ENCODE data around the gene NR3C2.
"Not testable (repeated sequence)": the region's sequence is repeated elsewhere in the genome, so short reads cannot be mapped to it uniquely, and the experiment has no call there.

Gene NR3C2

DNA sequence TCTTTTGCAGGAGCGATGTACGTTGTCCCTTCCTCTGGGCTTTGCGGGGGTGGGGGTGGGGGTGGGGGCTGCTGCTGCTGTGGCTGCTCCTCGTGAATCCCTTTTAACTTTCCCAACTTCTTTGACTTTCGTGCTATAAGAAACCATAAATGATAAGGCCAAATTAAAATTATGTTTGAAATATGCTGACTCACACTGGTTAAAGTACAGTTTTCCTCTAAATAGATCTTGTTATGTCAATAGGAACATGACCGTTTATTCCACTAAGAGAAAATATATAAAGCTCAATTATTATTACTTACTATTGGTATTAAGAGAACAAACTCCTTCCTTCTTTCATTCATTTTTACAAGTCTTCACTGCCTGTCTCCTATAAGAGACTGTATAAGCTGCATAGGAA, 287.4 kb downstream of the NR3C2 start:
- no peak for DNase-seq

DNA sequence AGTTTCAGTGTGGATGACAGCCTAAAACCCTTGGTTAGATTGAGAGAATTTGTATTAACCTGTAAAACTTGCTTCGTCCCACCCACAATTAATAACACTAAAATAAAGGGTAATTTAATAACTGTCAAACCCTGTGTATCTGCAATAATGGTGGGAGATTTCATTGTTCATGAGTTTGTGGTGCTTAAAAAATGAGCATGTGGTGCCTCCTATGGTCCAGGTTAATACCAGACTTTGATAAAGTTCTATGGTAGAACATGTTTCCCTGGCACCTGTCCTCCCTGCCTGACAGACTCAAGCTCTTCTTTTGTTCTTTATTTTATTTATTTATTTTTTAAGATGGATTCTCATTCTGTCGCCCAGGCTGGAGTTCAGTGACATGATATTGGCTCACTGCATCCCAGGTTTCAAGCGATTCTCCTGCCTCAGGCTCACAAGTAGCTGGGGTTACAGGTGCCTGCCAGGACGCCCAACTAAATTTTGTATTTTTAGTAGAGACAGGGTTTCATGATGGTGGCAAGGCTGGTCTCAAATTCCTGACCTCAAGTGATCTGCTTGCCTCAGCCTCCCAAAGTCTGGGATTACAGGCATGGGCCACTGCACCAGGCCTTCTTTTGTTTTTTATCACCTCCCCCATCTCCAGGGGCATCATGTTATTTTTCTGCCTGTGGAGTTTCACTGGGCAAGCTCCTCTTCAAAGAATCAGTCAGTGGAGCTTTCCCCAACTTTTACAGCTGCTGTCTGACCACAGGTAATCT, 289.2 kb downstream of the NR3C2 start:
- DNase-seq: no peak

DNA sequence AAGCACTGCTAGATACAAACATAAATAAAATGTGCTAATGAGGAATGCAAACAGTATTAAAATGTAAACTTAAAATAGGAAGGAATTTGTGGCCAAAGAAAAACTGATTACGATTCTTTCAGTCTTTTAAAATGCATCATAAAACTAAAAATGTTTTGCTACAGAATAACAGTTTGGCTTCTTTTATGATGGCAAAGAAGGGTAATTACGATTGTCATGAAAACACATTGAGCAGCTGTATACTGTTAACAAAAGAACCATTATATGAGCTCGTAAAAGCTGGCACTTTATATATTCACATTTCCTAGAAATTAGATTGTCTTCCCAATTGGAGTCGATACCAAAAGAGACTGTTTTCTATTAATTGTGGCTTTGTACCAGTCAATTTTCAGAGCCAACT, 290.4 kb downstream of the NR3C2 start:
- DNase-seq: no peak

DNA sequence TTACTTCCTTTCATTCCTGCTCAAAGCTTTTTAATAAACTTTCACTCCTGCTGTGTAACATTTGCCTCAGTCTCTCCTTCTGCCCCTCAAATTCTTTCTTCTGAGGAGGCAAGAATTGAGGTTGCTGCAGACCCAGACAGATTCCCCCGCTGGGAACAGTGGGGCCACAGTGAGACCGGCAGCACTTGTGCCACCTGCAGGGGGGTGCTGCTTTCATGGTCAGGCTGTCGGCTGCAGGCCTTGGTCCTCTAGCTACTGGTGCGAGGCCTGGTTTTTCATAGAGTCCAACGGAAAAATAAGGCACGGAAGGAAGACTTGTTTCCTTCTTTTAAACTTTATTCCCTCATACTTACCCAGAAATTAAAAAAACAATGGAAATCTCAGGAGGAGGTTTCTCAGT, 296.7 kb downstream of the NR3C2 start:
- DNase-seq: no peak

DNA sequence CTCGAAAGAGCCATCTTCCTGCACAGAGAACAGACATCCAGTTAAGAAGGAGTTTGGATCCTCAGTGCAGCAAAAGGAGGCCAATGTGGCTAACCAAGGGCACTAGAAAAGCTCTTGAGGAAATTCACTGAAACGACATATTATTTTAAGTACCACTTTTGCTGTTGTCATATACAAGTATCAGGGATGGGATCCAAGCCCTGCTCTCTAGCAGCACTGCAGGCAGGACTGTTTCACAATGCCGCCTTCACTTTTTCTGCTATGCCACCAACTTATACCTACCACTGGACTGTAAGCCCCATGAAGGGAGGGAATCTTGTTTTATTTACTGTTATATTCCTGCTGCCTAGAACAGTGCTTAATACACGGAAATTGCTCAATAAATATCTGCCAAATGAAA, 299.0 kb downstream of the NR3C2 start:
- DNase-seq: no peak

DNA sequence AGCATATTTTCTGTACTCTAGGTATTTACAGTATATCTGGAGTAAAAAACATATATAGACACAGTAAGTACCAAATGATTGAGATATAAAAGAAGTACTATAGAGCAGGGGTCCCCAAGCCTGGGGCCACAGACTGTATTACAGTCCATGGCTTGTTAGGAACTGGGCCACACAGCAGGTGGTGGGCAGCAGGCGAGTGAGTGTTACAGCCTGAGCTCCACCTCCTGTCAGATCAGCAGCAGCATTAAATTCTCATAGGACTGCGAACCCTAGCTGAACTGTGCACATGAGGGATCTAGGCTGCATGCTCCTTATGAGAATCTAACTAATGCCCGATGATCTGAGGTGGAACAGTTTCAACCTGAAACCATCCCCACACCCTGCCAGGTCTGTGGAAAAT, 300.7 kb downstream of the NR3C2 start:
- no peak for DNase-seq

DNA sequence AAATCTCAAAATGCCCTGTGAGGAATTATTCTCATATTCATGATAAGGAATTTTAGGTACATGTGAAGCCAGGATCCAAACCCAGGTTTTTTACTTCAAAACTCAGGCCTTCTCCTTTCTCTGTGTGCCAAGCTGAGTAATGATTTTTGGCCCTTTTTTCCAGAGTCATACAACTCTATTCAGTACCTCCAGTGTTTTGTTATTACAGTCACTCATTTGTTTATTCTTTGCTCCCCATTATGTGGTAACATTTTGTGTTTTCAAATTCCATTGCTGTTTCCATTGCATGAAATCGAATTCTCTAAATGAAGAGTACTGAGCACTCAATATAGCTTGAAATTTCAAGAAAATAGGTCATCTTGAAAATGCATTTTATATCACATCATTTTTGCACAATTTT, 315.4 kb downstream of the NR3C2 start:
- DNase-seq: no peak

DNA sequence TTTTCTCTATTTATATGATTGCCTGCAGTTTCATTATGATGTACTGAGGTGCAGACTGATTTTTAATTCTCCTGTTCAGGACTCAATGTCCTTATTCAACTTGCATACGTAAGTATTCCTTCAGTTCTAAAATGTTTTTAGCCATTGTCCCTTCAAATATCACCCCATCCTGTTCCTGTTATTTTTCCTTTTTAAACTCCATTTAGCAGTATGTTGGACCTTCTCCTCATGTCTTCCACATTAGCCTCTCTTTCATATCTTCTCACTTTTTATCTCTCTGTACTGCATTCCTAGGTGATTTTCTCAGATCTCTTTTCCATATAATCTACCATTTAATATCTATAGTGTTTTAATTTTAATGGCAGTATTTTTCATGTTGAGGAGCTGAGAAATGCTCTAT, 317.7 kb downstream of the NR3C2 start:
- DNase-seq: no peak

DNA sequence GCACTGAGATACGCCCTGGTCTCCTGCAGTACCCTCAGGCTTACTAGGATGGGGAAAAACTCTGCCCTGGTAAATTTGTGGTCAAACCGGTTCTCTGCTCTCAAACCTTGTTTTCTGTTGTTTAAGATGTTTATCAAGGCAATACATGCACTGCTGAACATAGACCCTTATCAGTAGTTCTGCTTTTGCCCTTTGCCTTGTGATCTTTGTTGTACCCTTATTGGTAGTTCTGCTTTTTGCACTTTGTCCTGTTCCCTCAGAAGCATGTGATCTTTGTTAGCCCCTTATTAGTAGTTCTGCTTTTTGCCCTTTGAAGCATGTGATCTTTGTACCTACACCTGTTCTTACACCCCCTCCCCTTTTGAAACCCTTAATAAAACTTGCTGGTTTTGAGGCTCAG, 319.1 kb downstream of the NR3C2 start:
- DNase-seq: not testable (repeated sequence)

DNA sequence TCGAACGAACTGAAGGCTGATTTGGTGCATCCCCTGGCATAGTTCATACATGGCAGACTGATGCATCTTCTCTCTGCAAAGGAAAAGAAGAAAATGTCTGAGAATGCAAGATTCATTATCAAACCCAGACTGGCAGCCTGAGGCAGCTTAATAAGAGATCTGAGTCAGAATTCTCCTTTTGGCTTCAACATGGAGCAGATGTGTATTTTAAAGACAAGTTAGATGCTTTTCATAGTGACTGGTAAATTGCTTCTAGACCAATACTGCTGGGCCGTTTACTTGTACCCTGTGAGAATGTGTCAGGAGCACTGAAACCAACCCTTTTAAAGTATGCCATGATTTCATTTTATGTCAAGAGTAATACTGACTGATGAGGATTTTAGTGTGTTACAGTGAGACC, 322.0 kb downstream of the NR3C2 start:
- no peak for DNase-seq

DNA sequence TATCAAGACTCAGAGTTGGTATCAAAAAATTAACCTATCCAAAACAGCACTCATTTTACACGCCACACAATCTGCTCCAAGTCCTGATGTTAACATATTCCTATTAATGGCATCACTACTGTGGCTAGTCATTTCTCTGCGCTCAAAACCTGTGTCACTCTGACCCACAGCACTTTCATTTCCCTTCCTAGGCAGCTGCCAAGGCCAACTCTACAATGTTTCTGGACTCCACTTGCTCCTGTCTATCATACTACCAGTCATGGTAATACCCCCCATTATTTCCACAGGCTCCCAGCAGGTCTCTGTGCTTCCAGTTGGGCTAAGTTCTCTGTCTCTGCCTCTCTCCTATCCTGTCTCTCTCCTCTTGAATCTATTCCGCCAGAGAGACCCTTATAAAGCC, 323.6 kb downstream of the NR3C2 start:
- DNase-seq: no peak

DNA sequence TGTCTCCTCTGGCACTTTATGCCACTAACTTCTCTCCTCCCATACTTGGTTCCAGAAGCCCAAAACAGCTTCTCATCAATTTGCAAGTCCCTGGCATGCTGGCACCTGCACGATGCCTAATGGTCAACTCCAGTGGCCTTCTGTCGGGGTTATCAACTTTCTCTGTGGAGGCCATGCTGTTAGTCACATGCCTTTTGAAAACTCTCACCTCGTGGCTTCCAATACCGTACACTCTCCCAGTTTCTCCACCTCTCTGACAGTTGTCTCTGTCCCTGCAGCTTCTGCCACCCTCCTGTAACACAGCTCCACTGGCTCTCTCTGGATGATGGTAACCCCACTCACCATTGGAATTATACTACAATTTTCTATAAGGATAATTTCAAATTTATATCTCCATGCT, 324.0 kb downstream of the NR3C2 start:
- DNase-seq: no peak

DNA sequence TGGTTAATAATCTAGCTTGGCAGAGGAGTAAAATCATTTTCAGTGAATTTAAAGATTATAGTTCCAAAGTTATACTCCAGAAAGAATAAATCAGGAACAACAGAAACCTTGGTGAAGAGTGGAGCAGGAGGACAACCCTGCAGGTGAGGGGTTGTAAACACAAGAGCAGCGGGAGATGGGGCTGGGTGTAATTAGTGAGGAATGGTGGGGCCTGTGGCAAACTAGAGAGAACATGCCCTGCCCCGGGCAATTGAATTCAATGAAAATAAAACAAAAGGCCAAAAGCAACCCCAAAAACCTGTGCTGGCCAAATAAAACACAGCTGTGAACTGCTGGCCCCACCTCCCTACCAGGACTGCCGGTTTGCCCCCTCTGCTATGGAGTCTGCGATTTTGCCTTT, 325.2 kb downstream of the NR3C2 start:
- DNase-seq: no peak

DNA sequence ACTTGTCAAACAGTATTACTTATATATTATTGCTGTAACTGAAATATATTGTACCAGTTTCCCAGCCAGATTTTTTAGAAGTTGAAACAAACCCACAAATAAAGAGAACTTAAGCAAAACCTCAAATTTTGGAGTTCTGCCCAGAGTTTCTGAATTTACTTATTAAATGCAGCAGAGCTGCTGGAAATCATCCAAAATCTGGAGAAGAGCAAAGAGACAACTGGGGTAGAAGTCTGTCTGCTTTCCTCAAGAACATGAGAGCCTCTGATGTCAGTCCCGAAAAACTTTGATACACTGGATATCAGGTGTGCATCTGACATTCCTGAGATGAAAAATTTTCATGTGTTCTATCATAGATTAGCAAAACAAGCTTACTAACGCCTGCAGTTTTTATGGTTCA, 325.9 kb downstream of the NR3C2 start:
- DNase-seq: no peak

DNA sequence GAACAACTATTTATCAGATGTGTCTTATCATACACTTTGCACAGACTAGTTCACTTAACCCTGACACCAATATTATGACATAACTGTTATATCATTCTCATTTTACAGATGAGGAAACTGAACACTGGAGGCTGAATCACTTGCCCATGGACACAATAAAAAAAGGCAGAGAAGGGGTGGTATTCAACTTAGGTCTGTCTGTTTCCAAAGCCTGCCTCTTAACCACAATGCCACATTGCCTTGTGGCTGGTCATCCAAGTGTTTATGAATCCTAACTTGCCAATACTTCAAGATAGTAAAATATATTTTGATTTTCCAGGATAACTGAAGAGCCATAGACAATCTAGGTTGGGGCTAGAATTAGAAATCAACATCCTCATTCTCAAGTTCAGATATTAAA, 327.8 kb downstream of the NR3C2 start:
- no peak for DNase-seq

DNA sequence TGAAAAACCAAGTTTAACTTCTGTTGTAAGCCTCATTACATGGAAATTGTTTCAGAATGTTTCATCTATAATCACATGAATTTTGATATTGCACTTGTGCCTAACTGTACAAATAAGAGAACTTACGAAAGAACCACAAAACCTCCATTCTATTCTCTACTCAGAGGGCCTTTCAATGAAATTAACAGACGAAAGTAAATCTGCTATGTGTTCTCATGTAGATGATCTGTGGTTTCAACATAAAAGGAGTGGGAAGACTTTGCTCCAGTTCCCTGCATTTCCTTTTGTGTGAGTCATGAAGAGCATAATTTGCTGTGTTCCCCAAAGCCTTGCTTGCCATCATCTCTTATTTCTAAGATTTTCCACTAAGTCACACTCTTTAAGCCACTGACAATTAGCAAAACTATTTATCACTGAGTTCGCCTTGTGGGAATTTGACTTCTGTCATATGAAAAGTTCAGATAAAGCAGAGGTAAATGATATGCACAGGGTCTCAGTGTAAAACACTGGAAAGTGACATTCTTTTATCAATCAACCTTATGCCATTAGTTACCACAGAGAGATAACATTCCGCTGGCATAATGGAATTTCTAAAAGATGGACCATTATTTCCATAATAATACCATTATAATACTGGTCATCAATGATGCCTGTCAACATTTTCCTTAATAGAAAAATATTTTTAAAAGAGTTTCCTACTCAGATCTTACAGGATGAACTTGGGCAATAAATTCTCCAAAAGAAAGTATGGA, 329.8 kb downstream of the NR3C2 start:
- DNase-seq: no peak

DNA sequence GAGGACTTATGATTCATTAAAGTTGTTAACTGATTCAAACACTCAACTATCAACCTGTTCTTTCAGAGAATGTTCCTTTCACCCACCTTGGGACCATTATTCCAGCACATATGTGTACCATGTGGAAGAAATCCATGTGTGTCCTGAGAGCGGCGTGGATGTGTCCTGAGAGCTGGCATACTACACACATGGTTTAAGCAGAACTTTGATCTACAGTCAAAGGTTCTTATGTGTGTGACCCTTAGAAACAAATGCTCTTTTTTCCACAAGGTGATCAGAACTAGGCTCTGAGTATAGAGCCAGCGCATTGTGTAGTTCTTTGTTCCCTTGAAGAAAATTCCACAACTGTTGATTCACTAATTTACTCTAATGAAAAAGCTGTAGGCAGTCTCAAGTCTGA, 332.0 kb downstream of the NR3C2 start:
- no peak for DNase-seq

DNA sequence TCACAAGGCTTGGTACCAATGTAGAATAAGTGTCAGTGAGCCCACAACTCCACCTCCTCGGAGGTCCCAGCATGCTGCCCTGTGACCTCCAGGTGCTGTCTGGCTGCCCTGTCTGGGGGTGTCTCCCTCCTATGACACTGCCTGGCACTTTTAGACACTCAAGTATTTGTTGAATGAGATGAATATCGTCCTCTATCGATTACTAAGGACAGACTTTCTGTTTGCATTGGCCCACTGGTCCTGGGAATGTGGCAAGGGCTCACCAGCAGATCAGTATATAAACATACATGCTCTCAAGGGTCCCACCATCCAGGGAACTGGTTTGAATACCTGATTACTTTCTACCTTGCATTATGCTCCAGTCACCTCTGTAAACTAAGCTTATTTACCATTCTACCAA, 333.0 kb downstream of the NR3C2 start:
- no peak for DNase-seq

DNA sequence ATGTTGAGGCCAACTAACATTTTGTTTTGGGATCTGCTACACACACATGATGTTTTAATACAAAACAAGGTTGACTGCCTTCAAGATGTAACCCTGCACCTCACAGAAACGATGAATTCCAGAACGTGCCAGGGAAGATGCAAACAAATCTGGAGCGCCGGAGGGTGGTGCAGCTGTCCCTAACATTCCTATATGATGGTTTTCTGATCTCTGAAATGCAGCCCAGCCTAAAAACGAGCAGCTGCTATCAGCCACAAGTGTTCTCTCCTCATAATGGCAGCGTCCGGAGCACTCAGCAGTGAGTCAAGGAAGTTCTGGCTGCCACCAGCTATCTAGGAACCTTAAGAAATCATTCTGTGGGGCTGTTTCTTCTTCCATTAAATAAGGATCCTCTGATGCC, 333.4 kb downstream of the NR3C2 start:
- DNase-seq: no peak

DNA sequence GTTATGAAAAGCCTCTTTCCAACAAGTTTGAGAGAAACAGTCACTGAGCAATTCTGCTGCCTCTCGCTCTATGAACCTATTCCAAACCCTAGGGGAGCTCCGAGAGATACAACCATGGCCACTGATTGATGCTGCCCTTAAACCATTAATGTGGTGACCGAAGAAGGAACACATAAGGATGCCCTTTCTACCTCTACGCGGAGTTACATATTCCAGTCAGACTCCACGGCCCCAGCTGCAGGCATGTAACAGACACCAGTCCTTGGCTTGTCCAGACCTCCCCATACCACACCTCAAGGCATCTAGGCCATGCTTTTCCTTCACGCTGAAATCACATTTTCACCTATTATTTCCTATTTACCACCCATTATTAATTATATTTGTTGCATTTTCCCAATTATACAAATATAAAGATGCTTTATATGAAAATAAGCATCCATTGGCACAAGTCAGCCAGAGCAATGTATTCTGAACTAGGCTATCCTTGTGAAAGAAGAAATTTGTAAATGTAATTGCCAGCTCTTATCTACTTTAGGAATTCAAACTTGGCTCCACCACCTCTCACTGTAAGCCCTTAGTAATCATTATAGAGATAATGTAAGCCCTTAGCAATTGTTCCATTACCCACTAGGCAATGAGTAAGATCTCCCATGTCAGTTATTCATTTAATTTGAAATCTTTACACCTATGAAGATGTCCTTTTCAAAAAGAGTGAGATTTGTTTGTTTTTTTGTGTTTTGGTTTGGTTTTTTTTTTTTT, 338.4 kb downstream of the NR3C2 start:
- no peak for DNase-seq

DNA sequence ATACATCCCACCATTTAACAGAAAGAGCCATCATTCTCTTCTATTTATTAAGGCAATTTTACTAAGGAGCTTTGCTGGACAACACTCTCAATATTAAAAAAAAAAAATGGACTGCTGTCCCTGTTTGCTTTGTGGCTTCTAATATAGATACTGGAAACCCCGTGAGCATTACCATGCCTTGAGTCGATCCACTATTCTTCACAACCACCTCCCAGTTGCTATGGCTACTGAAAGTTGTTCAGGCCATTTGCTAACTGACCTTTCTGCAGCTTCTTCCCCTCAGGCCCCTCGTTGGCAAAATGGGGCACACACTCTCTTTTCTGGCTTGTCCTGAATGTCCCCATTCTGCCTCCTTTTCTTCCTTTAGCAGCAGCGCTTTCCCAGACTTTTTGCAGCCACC, 340.4 kb downstream of the NR3C2 start:
- no peak for DNase-seq

DNA sequence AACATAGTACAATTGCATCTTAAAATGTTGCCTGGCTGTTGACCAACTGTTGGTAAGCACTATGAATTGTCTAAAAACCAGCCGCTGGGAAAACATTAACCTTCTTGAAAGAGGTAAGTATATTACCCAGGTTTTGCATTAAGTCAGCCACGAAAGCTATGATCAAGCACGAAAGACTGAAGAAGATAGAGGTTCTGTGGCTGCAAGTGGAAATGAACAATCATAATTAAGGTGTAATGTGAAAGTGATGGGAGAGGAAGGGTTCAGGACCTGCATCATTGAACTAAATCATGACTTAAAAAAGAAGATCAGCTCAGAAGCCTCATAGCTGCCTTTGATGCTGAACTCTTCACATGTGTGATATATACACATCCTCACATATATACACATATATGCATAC, 341.0 kb downstream of the NR3C2 start:
- no peak for DNase-seq

DNA sequence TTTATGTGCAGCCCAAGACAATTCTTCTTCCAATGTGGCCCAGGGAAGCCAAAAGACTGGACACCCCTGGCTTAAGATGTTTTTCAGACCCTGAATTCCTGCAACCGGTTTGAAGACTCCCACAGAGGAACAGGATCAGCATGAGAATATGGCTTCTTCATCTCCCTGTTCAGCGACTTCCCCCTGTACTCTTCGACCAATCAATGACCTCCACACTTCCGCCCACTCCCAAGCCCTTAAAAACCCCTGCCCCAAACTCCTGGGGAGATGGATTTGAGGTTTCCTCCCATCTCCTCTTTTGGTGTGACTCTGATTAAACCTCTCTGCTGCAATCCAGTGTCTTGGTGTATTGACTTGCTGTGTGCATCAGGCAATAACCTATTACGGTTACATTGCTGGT, 344.4 kb downstream of the NR3C2 start:
- no peak for DNase-seq

DNA sequence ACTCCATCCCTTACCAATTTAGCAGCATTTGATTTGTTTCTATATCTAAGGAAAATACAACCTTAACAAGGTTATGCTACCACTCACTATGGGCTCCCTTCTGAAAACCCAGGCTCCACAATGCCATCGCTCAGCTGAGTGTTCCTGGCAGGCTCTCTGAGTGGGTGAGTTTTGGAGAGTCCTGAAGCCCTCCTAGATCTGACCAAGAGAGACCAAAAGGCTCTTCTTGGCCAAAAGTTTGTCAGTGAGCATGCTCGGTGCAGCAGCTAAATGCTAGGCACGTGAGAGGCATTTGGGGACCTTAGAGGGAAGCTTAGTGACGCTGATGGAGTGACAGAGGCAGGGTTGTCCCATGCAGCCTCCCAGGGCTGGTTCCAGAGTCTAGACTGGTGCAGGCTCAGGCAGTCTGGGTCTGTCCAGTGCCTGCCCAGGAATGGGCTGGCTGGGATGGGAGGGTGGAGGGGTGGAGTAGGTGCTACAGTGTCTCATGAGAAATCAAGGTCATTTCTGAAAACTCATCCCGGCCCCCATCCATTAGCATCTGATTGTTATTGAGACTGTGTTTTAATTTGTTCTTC, 346.8 kb downstream of the NR3C2 start:
- no peak for DNase-seq
